ENCODE data around the gene PDP2. TPM values are rescaled to one million over a fixed set of nuclear protein-coding genes. Genes with fewer than 3 reads are reported as not detected.
"Not testable (repeated sequence)": the region's sequence is repeated elsewhere in the genome, so short reads cannot be mapped to it uniquely, and the experiment has no call there.

PDP2 gene
- total and polyA plus RNA-seq, 10 donors = 1.0 to 9.6 (median 5.6) TPM

GRCh38 chr16:66934138-66934838, 54.0 kb downstream of the PDP2 start, which contains the start of gene CIAO2B:
TSS of gene CIAO2B (minus strand) at chr16:66934402. CDS start at chr16:66934364, 38 bp downstream.
- DNase-seq = peak; percentile 98
- TF ChIP-seq CTCF (IDR thresholded peaks at IDR 0.05 in 8 of 11, conservative IDR thresholded peaks at IDR 0.05 in 3 of 11) (peak in 2 of 11 experiments; percentile 19 to 29), POLR2AphosphoS5 (IDR thresholded peaks at IDR 0.05) (peak; percentile 99), POLR2A (IDR thresholded peaks at IDR 0.05) (peak in 2 of 3 donors; percentile 50 to 65)
- peak within 1 kb of the TSS; percentile 60 to 98 (median 95) for H3K4me3 ChIP-seq
- H3K4me1 ChIP-seq = peaks cover 31 to 67% (median 51%) of the 10 kb centered on the region in 6 donors
- H3K27me3 ChIP-seq (replicated peaks in 1 of 7) = no peaks in the 10 kb centered on the region
- H3K9me3 ChIP-seq = no peaks in the 10 kb centered on the region
- 0 to 2% (median 0%) methylated on average over 50 to 76 of the region's 76 CpGs for WGBS, 5 donors
- peak within 1 kb of the TSS; percentile 78 to 98 (median 94) for H3K27ac ChIP-seq
- peaks cover 0 to 58% (median 21%) of the 10 kb centered on the region in 6 donors for H3K36me3 ChIP-seq
- intact Hi-C loops (cut with DNase I; ENCODE audit: low total_unique reads) = no loop called here

GRCh38 chr16:66934839-66935313, 54.6 kb downstream of the PDP2 start:
- 3 to 7% (median 6%) methylated on average over 20 to 24 of the region's 24 CpGs for WGBS, 5 donors
- peaks cover 0 to 64% (median 26%) of the 10 kb centered on the region in 6 donors for H3K36me3 ChIP-seq
- DNase-seq; H3K27me3 ChIP-seq (replicated peaks in 1 of 7); H3K9me3 ChIP-seq; intact Hi-C loops (cut with DNase I; ENCODE audit: low total_unique reads): not testable (repeated sequence)
- peak overlapping the region; percentile 60 to 98 (median 95) for H3K4me3 ChIP-seq
- H3K27ac ChIP-seq = peak overlapping the region; percentile 78 to 98 (median 94)
- peaks cover 31 to 67% (median 51%) of the 10 kb centered on the region in 6 donors for H3K4me1 ChIP-seq

- peaks cover 31 to 67% (median 51%) of the 10 kb centered on the region in 6 donors for H3K4me1 ChIP-seq
- peaks cover 0 to 64% (median 31%) of the 10 kb centered on the region in 6 donors for H3K36me3 ChIP-seq
- H3K9me3 ChIP-seq = no peaks in the 10 kb centered on the region
- peak within 1 kb of the TSS; percentile 60 to 98 (median 95) for H3K4me3 ChIP-seq
- 49 to 78% (median 60%) methylated on average over 31 to 44 of the region's 44 CpGs for WGBS, 5 donors
- peak within 1 kb of the TSS; percentile 78 to 98 (median 94) for H3K27ac ChIP-seq
- no peak for TF ChIP-seq CTCF (IDR thresholded peaks at IDR 0.05 in 8 of 11, conservative IDR thresholded peaks at IDR 0.05 in 3 of 11)
- TF ChIP-seq POLR2AphosphoS5 (IDR thresholded peaks at IDR 0.05) = peak in 1 of 3 donors; percentile 38
- TF ChIP-seq POLR2A (IDR thresholded peaks at IDR 0.05) = no peak
- intact Hi-C loops (cut with DNase I; ENCODE audit: low total_unique reads) = no loop called here
- H3K27me3 ChIP-seq (replicated peaks in 1 of 7) = no peaks in the 10 kb centered on the region
- DNase-seq = peak; percentile 83
Measured at GRCh38 chr16:66935314-66936011, 55.1 kb downstream of the PDP2 start, which contains the start of gene CES2. TSS of gene CES2 (plus strand) at chr16:66935516. CDS start at chr16:66935636, 120 bp downstream.

- Histone ChIP-seq H3K36me3 (peaks cover 0 to 64% (median 40%) of the 10 kb centered on the region in 6 donors), H3K27me3 (replicated peaks in 1 of 7) (no peaks in the 10 kb centered on the region), H3K9me3 (no peaks in the 10 kb centered on the region), H3K4me1 (peaks cover 31 to 65% (median 51%) of the 10 kb centered on the region in 6 donors), H3K27ac (peak overlapping the region in 2 of 8 donors; percentile 15 to 97), H3K4me3 (no peak overlapping the region)
- 76 to 90% (median 84%) methylated on average over 5 to 6 of the region's 6 CpGs for WGBS, 5 donors
- TF ChIP-seq CTCF (IDR thresholded peaks at IDR 0.05 in 8 of 11, conservative IDR thresholded peaks at IDR 0.05 in 3 of 11) = no peak
- no peak for TF ChIP-seq POLR2AphosphoS5 (IDR thresholded peaks at IDR 0.05)
- no peak for TF ChIP-seq POLR2A (IDR thresholded peaks at IDR 0.05)
- intact Hi-C loops (cut with DNase I; ENCODE audit: low total_unique reads) = no loop called here
- no peak for DNase-seq
Measured at GRCh38 chr16:66936462-66936861, 56.1 kb downstream of the PDP2 start.
